OCI-M1 (cell line): Measurements from ENCODE around the gene ZSCAN26.
"Not testable (repeated sequence)": the region's sequence is repeated elsewhere in the genome, so short reads cannot be mapped to it uniquely, and the experiment has no call there.

Source experiments
- DNase-seq: peaks from one replicate; lab custom pipeline; 2025; lab: John Stamatoyannopoulos, UW

ZSCAN26 gene

GRCh38 chr6:28257042-28257441, 9.9 kb upstream of the ZSCAN26 start:
- no peak for DNase-seq

DNA sequence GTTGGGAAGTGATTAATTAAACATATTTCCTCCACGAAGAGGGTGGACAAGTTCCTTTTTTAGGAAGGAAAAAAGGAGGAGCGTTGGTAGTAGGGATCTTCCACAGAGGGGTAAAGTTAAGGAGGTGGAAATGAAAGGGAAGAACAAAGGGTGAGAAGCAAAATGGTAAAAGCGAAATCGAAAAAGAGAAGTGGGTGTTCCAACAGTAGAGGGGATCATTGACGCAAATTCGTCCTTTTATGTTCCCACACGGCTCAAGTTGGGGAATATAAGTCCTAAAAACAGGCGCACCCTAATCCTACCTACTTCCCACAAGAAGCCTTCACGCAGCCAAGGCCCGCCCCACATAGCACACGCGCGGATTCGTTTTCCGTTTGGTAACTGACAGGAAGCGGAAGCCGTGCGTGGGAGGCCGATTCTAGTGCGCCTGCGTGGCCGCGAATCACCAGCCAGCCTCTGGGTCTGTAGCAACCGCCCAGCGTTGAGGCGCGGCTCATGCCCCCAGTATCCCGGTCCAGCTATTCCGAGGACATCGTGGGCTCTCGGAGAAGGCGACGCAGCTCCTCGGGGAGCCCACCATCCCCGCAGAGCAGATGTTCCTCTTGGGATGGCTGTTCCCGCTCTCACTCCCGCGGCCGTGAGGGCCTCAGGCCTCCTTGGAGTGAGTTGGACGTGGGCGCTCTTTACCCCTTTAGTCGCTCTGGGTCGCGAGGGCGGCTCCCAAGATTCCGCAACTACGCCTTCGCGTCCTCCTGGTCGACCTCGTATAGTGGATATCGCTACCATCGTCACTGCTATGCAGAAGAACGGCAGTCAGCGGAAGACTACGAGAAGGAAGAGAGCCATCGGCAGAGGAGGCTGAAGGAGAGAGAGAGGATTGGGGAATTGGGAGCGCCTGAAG, 7.8 kb upstream of the ZSCAN26 start, which contains the start of gene NKAPL:
NKAPL (plus strand) TSS at position 421 of the 901 bp plus-strand sequence; CDS start at position 496, 75 bp downstream.
- no peak for DNase-seq

DNA sequence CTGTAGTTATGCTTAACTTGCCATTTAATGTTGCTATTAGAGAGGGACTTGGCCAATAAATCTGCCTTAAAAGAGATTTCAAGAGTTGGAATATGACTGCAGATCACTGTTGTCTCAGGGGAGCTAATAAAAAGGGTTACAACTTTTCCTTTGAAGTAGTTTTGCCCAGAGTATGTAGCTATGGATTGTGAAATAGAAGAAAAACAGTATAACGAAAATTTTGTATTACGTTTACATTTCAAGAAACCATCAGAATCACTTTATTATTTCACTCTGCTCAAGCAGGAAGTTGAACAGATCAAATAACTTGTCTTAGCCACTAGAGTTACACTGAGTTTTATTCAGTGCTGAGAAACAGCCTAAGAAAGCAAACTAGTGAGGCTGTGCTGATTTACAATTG, 3.0 kb upstream of the ZSCAN26 start:
- DNase-seq: peak; percentile 36

- no peak for DNase-seq
These were observed 2.0 kb upstream of the ZSCAN26 start for GRCh38 chr6:28264834-28265401.

DNA sequence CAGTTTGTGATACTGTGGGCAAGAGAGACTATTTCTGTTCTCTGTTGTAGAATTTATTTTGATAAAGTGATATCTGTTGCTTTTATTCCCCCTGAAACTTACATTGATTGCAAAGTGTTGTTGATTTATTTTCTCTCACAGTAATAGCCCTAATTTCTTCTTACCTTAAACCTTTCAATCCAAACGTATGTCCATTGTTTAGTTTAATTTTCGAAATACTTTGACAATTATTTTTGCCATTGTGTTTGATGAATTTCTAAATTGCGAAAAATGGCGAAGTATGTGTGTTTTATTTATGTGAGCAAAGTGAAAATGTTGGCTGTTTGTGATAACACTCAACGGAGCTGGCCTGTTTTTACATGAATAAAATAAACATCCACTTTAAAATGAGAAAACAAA, 381 bp upstream of the ZSCAN26 start:
- no peak for DNase-seq

GRCh38 chr6:28267695-28268059, 734 bp downstream of the ZSCAN26 start:
- DNase-seq: no peak

- peak; percentile 54 for DNase-seq
These were observed 2.5 kb downstream of the ZSCAN26 start for GRCh38 chr6:28269492-28269891.

- DNase-seq: peak; percentile 62
These were observed 7.9 kb downstream of the ZSCAN26 start for GRCh38 chr6:28274888-28275287.

GRCh38 chr6:28277746-28278145, 10.8 kb downstream of the ZSCAN26 start:
- DNase-seq: no peak

DNA sequence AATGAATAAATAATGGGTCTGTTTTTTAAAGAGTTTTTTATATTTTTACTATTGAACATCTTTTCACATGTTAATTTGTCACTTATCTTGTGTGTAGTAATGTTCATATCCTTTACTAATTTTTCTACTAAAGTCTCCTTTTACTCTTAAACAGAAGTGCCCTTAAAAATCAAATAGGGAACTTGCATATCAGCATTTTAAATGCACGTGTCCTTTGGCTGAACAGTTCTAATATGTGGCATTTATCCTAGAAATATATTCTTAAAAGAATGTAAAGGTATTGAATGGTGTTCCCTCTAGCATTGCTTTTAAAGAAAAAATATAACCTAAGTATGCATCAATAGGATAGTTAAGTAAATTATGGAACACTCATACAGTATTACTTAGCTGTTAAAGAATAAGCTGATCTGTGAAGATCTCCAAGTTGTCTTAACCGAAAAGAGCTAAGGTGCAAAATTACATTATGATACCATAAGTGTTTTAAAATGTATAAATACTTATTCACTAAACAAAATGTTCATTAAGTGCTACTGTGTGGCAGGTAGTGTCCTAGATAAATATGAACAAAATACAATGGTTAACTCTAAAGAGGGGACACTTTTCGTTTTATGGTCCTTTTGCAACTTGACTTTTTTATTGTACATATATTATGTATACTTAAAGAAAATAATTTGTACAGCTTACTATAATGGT, 13.8 kb downstream of the ZSCAN26 start:
- DNase-seq: peak; percentile 64

DNA sequence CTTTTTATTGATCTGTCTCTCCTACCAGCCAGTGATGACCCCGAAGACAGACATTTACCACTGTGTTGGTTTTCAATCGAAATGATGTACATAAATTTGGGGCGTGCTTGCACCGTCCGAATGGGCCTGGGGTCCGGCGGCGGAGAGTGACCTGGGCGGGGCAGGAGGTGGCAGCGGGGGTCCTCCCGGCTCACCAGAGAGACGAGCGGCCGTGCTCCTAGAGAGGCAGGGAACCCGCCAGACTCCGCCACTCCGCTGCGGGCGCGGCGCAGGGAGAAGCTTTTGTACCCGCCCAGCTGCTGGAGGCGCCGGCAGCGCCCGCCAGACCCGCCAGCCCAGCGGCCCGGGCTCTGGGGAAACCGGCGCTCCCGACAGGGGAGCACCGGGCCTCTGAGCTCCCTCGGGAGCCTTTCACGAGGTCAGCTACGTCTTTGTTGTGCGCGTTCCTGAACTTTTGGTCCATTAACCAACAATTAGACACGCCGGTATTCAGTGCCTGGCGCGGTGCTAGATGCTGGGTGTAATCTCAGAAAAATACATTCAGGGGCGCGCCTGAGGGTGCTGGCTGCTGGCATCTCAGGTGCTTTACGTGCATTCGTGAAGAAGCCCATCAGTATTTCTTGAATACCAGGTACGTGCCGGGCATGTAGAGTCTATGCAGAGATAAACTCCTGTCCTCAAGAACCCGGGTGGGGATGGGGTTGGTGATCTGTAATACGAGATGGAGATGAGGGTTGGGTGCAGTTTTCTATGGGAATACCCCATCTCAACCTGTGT, 14.5 kb downstream of the ZSCAN26 start, which contains the start of gene PGBD1:
PGBD1 (plus strand) TSS at position 285 of the 777 bp plus-strand sequence. CDS start 2,242 bp downstream, outside the sequence.
- peak; percentile 92 for DNase-seq

DNA sequence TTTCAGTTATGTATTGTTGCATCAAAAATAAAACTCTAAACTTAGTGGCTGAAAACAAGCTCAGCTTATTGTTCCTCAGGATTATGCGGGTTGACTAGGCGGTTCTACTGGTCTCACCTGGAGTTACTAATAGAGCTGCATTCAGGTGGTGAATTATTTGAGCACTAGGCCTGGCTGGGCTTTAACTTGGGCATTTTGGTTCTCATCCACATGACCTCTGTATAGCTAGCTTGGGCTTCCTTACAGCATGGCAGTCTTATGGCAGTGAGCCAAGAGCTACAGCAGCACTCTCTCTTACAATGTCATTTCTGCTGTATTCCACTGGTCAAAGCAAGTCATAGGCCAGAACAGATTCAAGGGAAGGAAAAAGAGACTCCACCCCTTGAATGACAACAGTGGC, 16.0 kb downstream of the ZSCAN26 start:
- peak; percentile 50 for DNase-seq

GRCh38 chr6:28291573-28291972, 24.6 kb downstream of the ZSCAN26 start:
- no peak for DNase-seq

DNA sequence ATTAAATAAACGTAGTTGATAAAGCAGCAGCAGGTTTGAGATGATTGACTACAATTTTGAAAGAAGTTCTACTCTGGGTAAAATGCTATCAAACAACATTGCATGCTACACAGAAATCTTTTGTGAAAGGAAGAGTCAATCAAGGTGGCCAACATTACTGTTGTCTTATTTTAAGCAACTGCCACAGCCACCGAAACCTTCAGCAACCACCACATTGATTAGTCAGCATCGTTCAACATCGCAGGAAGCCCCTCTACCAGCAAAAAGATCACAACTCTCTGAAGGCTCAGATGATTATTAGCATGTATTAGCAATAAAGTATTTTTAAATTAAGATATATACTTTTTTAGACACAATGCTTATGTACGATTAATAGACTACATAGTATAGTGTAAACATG, 28.4 kb downstream of the ZSCAN26 start:
- DNase-seq: no peak

DNA sequence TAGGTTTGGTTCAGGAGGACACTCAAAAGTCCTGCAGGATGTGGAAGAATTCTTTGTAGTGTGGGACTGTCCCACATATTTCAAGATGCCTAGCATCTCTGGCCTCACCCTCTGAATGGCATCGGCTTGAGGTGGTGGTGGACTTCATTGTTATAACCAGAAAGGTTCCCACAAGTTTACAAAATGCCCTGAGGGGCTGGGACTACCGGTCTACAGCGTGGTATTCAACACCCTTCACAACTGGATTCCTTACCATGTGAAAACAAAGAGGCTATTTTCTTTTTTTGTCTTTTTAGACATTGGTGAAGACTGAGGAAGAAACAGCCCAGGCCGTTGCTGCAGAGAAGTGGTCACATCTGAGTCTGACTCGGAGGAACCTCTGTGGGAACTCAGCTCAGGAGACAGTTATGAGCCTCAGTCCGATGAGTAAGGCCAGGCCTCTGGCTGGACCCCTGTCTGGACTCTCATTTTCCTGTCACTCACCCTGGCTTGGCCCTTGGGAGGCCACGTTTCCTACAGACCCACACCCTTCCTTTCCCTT, 29.6 kb downstream of the ZSCAN26 start:
- DNase-seq: no peak

DNA sequence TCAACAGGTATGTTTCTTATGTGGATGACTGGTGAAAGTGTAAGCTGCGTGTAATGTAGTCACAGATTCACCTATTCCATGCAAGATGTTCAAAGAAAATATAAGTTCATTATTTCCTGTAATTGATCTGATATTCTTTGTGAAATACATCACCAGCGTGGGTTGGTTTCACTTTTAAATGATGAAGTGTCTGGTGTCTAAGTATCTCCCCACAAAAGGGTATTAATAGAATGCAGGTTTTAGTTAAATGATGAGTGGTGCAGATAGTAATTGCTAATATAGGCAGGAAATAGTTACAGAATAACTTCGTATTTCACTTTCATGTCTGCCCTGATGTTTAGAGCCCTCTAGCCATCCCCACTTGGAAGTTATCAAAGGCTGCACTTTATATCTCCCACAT, 36.6 kb downstream of the ZSCAN26 start:
- DNase-seq: no peak

GRCh38 chr6:28306363-28306762, 39.4 kb downstream of the ZSCAN26 start:
- not testable (repeated sequence) for DNase-seq

DNA sequence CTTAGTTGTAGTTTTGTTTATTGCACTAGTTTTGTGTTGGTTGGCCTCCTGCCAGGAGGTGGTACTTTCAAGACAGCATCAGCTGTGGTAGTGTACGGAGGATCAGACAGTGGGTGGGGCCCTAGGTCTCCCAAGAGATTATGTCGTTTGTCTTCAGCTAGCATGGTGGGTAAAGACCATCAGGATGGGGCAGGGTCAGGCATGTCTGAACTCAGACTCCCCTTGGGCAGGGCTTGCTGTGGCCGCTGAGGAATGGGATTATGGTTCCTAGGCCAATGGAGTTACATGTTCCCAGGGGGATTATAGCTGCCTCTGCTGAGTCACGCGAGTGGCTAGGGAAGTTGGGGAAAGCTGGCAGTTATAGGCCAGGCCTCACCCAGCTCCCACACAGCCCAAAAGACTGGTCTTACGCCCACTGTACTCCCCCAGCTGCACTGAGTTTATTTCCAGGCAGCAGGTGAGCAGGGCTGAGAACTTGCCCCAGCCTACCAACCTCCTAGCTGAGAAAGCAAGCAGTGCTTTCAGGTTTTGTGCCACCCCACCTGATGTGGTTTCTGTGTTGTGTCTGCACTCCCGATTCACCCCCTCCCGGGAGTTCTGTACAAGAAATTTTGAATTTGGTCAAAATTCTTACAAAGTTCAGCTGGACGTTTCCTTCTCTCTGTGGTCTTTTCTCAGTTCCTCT, 44.3 kb downstream of the ZSCAN26 start:
- DNase-seq: no peak

DNA sequence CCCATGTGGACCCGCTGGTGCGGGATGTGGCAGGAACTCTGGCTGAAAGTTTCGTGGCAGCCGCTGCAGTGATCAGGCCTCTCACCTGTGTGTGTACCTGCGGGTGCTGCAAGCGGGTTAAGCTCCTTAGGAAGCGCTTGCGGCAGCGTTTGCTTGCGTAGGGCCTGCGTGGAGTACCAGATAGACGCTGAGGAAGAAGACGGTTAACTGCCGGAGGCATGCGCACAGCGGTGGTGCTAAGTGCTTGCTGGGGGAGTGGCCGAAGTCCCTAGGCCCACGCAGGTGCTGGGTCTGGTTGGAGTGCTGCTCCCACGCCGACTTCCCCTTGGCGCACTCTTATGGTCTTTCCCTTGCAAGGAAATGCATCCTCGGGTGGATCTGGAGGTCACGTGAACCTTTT, 46.0 kb downstream of the ZSCAN26 start:
- no peak for DNase-seq

GRCh38 chr6:28315628-28316027, 48.7 kb downstream of the ZSCAN26 start:
- DNase-seq: peak; percentile 26

GRCh38 chr6:28317866-28318265, 50.9 kb downstream of the ZSCAN26 start:
- not testable (repeated sequence) for DNase-seq
